PC-9 (cell line): ENCODE results near the gene ATP1A1.

Experiments
- EZH2 ChIP-seq: fragments of 200-600 bp; sonication (generic); IDR thresholded peaks from 2 replicates; pipeline ENCODE4 v1.8.0; 2017; ENCODE audit warnings: antibody characterized with exemption, low read depth
- TF ChIP-seq, protein P1 (sequence below): fragments of 200-600 bp; sonication (generic); conservative IDR thresholded peaks from 2 replicates; pipeline ENCODE4 v1.6.1; 2017; ENCODE audit warnings: mixed run types, antibody characterized with exemption, mild to moderate bottlenecking, moderate library complexity

DNA sequence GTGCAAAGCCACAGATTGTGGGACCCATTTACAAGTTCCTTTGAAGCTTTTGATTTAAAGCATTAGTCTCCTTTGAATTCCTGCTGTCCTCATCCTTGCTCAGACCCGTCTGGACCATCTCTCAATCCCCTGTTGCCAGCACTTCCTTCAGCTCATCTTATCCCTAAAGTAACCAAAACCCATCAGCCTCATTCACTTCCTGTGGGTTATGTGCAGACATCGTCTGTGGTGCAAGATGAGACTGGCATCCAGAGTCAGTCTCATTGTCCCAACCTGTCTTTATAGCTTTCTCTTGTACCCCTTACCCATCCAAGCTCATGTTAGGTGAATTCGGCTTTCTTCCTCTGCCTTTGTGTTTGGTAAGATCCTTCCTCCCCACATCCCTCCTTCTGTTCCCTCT is 29.3 kb downstream of the ATP1A1 start:
- TF ChIP-seq, protein P1, sequence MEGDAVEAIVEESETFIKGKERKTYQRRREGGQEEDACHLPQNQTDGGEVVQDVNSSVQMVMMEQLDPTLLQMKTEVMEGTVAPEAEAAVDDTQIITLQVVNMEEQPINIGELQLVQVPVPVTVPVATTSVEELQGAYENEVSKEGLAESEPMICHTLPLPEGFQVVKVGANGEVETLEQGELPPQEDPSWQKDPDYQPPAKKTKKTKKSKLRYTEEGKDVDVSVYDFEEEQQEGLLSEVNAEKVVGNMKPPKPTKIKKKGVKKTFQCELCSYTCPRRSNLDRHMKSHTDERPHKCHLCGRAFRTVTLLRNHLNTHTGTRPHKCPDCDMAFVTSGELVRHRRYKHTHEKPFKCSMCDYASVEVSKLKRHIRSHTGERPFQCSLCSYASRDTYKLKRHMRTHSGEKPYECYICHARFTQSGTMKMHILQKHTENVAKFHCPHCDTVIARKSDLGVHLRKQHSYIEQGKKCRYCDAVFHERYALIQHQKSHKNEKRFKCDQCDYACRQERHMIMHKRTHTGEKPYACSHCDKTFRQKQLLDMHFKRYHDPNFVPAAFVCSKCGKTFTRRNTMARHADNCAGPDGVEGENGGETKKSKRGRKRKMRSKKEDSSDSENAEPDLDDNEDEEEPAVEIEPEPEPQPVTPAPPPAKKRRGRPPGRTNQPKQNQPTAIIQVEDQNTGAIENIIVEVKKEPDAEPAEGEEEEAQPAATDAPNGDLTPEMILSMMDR: no peak
- no peak for TF ChIP-seq EZH2
